ENCODE data around the gene SCLY. TPM values are rescaled to one million over a fixed set of nuclear protein-coding genes. Genes with fewer than 3 reads are reported as not detected.

SCLY gene
- polyA plus RNA-seq, 3 donors, result 9.5 to 10.6 (median 10.3) TPM

GRCh38 chr2:238103465-238104225 lies 42.8 kb downstream of the SCLY start:
- no peaks in the 10 kb centered on the region for H3K79me2 ChIP-seq (ENCODE audit: insufficient read depth, low read length)
- H3K27me3 Mint-ChIP-seq (ENCODE audit: low read depth in 3 of 3), result peaks cover 2 to 7% (median 3%) of the 10 kb centered on the region in 3 donors
- intact Hi-C loops (cut with micrococcal nuclease), result no loop called here
- TF ChIP-seq CTCF (IDR thresholded peaks at IDR 0.05), result no peak
- H3K27ac ChIP-seq (ENCODE audit: low read depth in 1 of 2, low read length in 2 of 2), result no peak overlapping the region
- no peak overlapping the region for H3K9ac ChIP-seq (ENCODE audit: insufficient read depth, low read length, poor library complexity, severe bottlenecking)
- no peaks in the 10 kb centered on the region for H4K20me1 ChIP-seq (ENCODE audit: insufficient read depth, low read length)
- no peaks in the 10 kb centered on the region for H3K9me3 Mint-ChIP-seq
- H3K4me3 Mint-ChIP-seq, result no peak overlapping the region
- H3K4me1 Mint-ChIP-seq, result peaks cover 28% of the 10 kb centered on the region
- no peaks in the 10 kb centered on the region for H3K36me3 Mint-ChIP-seq
- H3K4me3 ChIP-seq (replicated peaks in 1 of 3; ENCODE audit: low read depth in 2 of 3, low read length in 3 of 3), result no peak overlapping the region
- H3K4me2 ChIP-seq (replicated peaks; ENCODE audit: extremely low read depth, low read length, poor library complexity, severe bottlenecking), result no peak overlapping the region
- no peaks in the 10 kb centered on the region for H3K9me3 ChIP-seq (replicated peaks in 1 of 2; ENCODE audit: control insufficient read depth in 1 of 2, insufficient read depth in 1 of 2, low read length in 2 of 2)
- 98% methylated on average over 10 of the region's 18 CpGs for WGBS (ENCODE audit: insufficient coverage)
- H3K27me3 ChIP-seq (ENCODE audit: control insufficient read depth in 2 of 2, insufficient read depth in 2 of 2, low read length in 2 of 2), result no peaks in the 10 kb centered on the region
- H2AFZ ChIP-seq (ENCODE audit: insufficient read depth, low read depth, low read length, poor library complexity, severe bottlenecking), result no peak overlapping the region
- peaks cover 26 to 35% of the 10 kb centered on the region in 2 donors for H3K4me1 ChIP-seq (ENCODE audit: control insufficient read depth in 1 of 2, insufficient read depth in 2 of 2, low read length in 2 of 2)
- no peaks in the 10 kb centered on the region for H3K36me3 ChIP-seq (replicated peaks in 1 of 2; ENCODE audit: control insufficient read depth in 1 of 2, insufficient read depth in 2 of 2, low read length in 2 of 2)
- no peak for DNase-seq
- H3K27ac Mint-ChIP-seq, result no peak overlapping the region

- Histone ChIP-seq H3K27ac (ENCODE audit: low read depth in 1 of 2, low read length in 2 of 2) (no peak overlapping the region), H3K79me2 (ENCODE audit: insufficient read depth, low read length) (no peaks in the 10 kb centered on the region), H3K9me3 (replicated peaks in 1 of 2; ENCODE audit: control insufficient read depth in 1 of 2, insufficient read depth in 1 of 2, low read length in 2 of 2) (no peaks in the 10 kb centered on the region), H2AFZ (ENCODE audit: insufficient read depth, low read depth, low read length, poor library complexity, severe bottlenecking) (no peak overlapping the region), H3K4me2 (replicated peaks; ENCODE audit: extremely low read depth, low read length, poor library complexity, severe bottlenecking) (no peak overlapping the region), H3K4me3 (replicated peaks in 1 of 3; ENCODE audit: low read depth in 2 of 3, low read length in 3 of 3) (no peak overlapping the region), H3K36me3 (replicated peaks in 1 of 2; ENCODE audit: control insufficient read depth in 1 of 2, insufficient read depth in 2 of 2, low read length in 2 of 2) (no peaks in the 10 kb centered on the region), H3K4me1 (ENCODE audit: control insufficient read depth in 1 of 2, insufficient read depth in 2 of 2, low read length in 2 of 2) (peaks cover 24 to 33% of the 10 kb centered on the region in 2 donors), H3K27me3 (ENCODE audit: control insufficient read depth in 2 of 2, insufficient read depth in 2 of 2, low read length in 2 of 2) (no peaks in the 10 kb centered on the region), H3K9ac (ENCODE audit: insufficient read depth, low read length, poor library complexity, severe bottlenecking) (no peak overlapping the region), H4K20me1 (ENCODE audit: insufficient read depth, low read length) (no peaks in the 10 kb centered on the region)
- H3K9me3 Mint-ChIP-seq, result peaks cover 0 to under 1% (median 0%) of the 10 kb centered on the region in 7 donors
- no peak overlapping the region for H3K4me3 Mint-ChIP-seq
- H3K36me3 Mint-ChIP-seq, result no peaks in the 10 kb centered on the region
- H3K27me3 Mint-ChIP-seq (ENCODE audit: low read depth in 3 of 3), result peaks cover 2 to 7% (median 3%) of the 10 kb centered on the region in 3 donors
- DNase-seq, result no peak
- WGBS (ENCODE audit: insufficient coverage), result 98% methylated on average over 14 of the region's 14 CpGs
- intact Hi-C loops (cut with micrococcal nuclease), result no loop called here
- TF ChIP-seq CTCF (IDR thresholded peaks at IDR 0.05), result no peak
- peak overlapping the region in 1 of 7 donors; percentile 38 for H3K27ac Mint-ChIP-seq
- H3K4me1 Mint-ChIP-seq, result peaks cover 28% of the 10 kb centered on the region
Observed at GRCh38 chr2:238104226-238104690, 43.5 kb downstream of the SCLY start.
